ACC112 (cell line): ENCODE data around the gene SLC43A1.
"Not testable (repeated sequence)": the region's sequence is repeated elsewhere in the genome, so short reads cannot be mapped to it uniquely, and the experiment has no call there.

Experiments used
- H2AFZ ChIP-seq: fragments of 200-600 bp; sonication (generic); one replicate; pipeline ENCODE4 v1.6.0; 2017; ENCODE audit warnings: antibody characterized with exemption, low read length; ENCODE audit not compliant: unreplicated experiment
- H3K27ac ChIP-seq: fragments of 200-600 bp; sonication (generic); 2 replicates; pipeline ENCODE4 v1.5.1; 2014; ENCODE audit warnings: low read depth, mild to moderate bottlenecking, antibody characterized with exemption, low read length, moderate library complexity
- H3K27me3 ChIP-seq: fragments of 200-600 bp; sonication (generic); 2 replicates; pipeline ENCODE4 v1.6.1; 2014; ENCODE audit warnings: mild to moderate bottlenecking, antibody characterized with exemption, low read length, moderate library complexity, mixed read lengths; ENCODE audit not compliant: insufficient read depth
- H3K36me3 ChIP-seq: fragments of 200-600 bp; sonication (generic); 2 replicates; pipeline ENCODE4 v1.6.1; 2016; ENCODE audit warnings: mild to moderate bottlenecking, antibody characterized with exemption, low read length, moderate library complexity, mixed read lengths; ENCODE audit not compliant: insufficient read depth
- H3K4me1 ChIP-seq: fragments of 200-600 bp; sonication (generic); one replicate; pipeline ENCODE4 v1.6.1; 2016; ENCODE audit warnings: low read length, mixed read lengths; ENCODE audit not compliant: insufficient read depth, unreplicated experiment, control insufficient read depth
- H3K4me3 ChIP-seq: fragments of 200-600 bp; sonication (generic); 2 replicates; pipeline ENCODE4 v1.5.1; 2014; ENCODE audit warnings: mild to moderate bottlenecking, low read depth, low read length
- H3K79me2 ChIP-seq: fragments of 200-600 bp; sonication (generic); one replicate; pipeline ENCODE4 v1.6.0; 2016; ENCODE audit warnings: low read length; ENCODE audit not compliant: control insufficient read depth, unreplicated experiment, insufficient read depth

The SLC43A1 gene

DNA sequence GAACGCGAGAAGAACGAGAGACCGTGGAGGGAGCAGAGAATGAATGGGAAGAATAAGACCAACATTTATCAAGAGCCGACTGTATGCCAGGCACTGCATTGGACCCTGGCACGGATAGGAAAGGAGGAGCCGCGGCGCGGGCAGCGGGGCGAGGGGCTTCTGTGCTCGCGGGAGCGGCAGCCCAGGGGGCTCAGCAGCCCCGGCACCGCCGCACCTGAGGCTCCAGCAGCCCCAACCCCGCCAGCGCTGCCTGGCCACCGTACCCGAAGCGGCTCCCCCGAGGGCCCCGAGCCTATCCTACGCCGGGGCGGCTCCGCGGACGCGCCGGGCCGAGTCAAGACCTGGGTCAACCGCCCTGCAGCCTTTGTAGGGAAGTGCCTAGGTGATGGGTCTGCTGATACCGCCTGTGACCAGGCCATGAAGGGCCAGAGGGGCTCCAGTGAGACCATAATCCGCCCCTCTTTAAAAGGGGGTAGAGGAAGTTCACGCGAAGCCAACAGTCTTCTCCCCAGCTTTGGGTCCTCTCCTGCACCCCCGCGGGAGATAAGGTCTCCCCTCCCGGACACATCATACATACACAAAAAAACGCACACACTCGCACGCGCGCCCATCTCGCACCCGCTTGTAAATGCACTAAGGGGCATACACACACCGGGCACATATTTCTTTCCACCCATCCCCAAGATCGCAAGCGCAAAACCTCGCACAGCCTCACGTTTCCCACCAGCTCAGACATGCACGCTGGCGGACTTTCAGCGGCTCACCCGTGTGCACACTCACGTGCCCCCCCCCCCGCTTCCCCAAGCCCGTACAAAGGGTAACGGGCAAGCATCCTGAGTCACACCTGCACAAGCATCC lies 56.1 kb downstream of the SLC43A1 start:
- no peaks in the 10 kb centered on the region for H3K36me3 ChIP-seq
- peaks cover 6% of the 10 kb centered on the region for H3K4me1 ChIP-seq
- H3K4me3 ChIP-seq, result peak overlapping the region; percentile 60
- H3K27ac ChIP-seq, result no peak overlapping the region
- H3K79me2 ChIP-seq, result no peaks in the 10 kb centered on the region
- peak overlapping the region; percentile 58 for H2AFZ ChIP-seq
- H3K27me3 ChIP-seq, result peaks cover 48% of the 10 kb centered on the region

DNA sequence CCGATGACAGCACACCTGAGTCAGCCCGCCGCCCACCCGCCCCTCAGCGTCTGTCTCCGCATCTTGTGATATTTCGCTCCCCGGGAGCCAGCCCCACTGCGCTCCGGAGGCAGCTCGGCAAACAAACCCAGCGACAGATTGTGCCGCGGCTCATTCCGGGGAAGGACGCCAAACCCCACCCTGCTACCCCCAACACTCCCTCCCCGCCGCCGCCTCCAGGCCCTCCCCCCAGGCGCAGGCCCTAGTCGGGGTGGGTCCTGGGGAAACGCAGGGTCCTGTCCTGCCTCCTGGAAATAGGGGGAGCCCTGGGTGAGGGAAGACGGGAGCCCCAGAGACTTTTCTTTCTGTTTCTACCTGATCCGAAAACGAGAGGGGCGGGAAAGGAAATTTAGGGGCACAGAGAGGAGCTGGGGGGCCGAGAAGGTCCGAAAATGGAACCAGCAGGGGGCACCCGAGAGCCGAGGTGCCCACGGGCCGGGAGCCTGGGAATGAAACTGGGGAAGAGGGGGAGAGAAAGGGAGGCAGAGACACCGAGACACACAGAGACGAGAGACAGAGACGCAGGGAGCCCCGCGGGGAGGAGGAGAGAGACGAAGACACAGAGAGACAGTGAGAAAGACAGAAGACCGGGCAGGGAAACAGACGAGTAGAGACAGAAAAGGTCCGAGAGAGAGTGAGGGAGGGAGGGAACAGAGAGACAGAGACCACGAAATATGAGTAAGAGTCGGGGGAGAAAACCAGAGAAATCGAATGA lies 56.9 kb downstream of the SLC43A1 start:
- H3K36me3 ChIP-seq, result no peaks in the 10 kb centered on the region
- no peaks in the 10 kb centered on the region for H3K79me2 ChIP-seq
- H3K27me3 ChIP-seq, result peaks cover 50% of the 10 kb centered on the region
- H2AFZ ChIP-seq, result peak overlapping the region; percentile 58
- H3K4me1 ChIP-seq, result peaks cover 6% of the 10 kb centered on the region
- peak overlapping the region; percentile 60 for H3K4me3 ChIP-seq
- H3K27ac ChIP-seq, result no peak overlapping the region

- H3K27ac ChIP-seq, result no peak overlapping the region
- H3K27me3 ChIP-seq, result peaks cover 55% of the 10 kb centered on the region
- no peaks in the 10 kb centered on the region for H3K79me2 ChIP-seq
- peaks cover 6% of the 10 kb centered on the region for H3K4me1 ChIP-seq
- 0 out of 2 replicates have a peak overlapping the region, but pooled peaks have one; percentile 60 for H3K4me3 ChIP-seq
- H2AFZ ChIP-seq, result no peak overlapping the region
- no peaks in the 10 kb centered on the region for H3K36me3 ChIP-seq
Observed at GRCh38 chr11:57458060-57458409, 57.5 kb downstream of the SLC43A1 start.

DNA sequence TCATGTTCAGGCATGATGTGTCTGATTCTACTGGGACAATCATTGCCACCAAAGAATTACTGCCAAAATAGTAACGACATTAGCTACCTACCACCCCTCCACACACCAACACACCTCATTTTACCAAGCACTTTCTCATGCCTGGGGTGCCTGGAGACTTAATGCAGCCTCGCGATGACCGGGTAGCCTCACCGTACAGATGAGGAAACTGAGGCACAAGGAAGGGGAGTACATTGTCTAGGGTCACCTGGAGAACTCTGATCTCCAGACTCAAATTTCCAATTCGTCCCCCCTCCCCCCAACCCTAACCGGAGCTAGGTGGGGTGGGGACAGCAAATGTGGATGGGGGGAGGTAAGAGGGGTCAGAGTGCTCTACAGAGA lies 57.9 kb downstream of the SLC43A1 start:
- Histone ChIP-seq H3K27ac (no peak overlapping the region), H2AFZ (no peak overlapping the region), H3K36me3 (no peaks in the 10 kb centered on the region), H3K27me3 (peaks cover 58% of the 10 kb centered on the region), H3K4me1 (peaks cover 6% of the 10 kb centered on the region), H3K4me3 (no peak overlapping the region), H3K79me2 (no peaks in the 10 kb centered on the region)

DNA sequence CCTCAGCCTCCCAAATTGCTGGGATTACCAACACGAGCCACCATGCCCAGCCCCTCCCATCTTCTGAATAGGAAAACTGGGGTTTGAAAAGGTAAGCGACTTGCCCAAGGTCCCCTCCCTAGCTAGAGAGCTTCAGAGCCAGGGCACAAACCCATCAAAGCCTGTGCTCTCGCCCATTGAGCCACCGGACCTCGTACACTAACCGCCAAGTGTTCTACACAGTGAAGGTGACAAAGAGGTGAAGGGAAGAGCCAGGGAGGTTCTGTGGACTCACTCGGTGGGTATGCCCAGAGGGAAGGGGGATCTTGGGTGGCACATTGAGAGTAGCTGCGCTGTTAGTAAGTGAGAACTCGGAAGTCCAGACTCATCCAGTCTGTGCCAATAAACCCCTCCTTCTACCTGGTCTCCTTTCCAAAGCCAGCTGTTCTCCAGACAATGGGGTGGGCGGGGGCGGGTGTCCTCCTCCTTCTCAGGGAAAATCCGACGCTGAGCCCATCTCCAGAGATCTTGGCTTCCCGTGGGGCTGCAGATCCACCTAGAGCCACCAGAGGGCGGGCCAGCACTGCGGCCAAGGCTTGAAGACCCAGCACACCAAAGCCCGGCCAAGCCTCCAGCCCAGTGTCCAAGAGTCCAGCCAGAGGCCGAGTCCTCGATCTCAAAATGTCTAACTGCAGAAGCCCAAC lies 58.4 kb downstream of the SLC43A1 start:
- Histone ChIP-seq H3K36me3 (no peaks in the 10 kb centered on the region), H3K27ac (no peak overlapping the region), H3K4me3 (no peak overlapping the region), H3K4me1 (peaks cover 6% of the 10 kb centered on the region), H2AFZ (no peak overlapping the region), H3K27me3 (peaks cover 58% of the 10 kb centered on the region), H3K79me2 (no peaks in the 10 kb centered on the region)

- Histone ChIP-seq H3K27me3 (peaks cover 37% of the 10 kb centered on the region), H2AFZ (no peak overlapping the region), H3K79me2 (no peaks in the 10 kb centered on the region), H3K4me3 (no peak overlapping the region), H3K36me3 (no peaks in the 10 kb centered on the region), H3K27ac (no peak overlapping the region), H3K4me1 (no peaks in the 10 kb centered on the region)
Observed at GRCh38 chr11:57453543-57454177, 61.8 kb downstream of the SLC43A1 start.

DNA sequence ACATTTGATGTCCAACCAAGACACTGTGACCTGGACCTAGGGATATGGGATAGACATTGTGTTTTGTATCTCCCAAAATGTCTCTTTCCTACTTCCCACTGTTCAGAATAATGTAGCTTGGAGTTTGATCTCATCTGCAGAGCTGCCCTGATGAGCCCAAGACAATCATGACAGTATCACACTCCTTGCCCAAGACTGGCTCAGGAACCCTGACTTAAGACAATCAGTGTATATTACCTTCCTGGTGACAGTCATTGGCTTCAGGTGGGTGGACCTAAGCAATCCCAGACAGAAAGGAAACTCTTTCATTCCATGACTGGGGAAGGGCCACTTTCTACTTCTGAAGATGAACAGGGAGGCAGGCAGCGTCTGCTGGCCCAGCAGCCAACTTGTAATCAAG lies 69.4 kb downstream of the SLC43A1 start:
- Histone ChIP-seq H3K36me3 (no peaks in the 10 kb centered on the region), H3K79me2 (no peaks in the 10 kb centered on the region), H2AFZ (no peak overlapping the region), H3K27me3 (peaks cover 18% of the 10 kb centered on the region), H3K4me3 (no peak overlapping the region), H3K27ac (no peak overlapping the region), H3K4me1 (no peaks in the 10 kb centered on the region)

- not testable (repeated sequence) for H3K79me2 ChIP-seq, H3K27ac ChIP-seq, H3K4me1 ChIP-seq, H3K36me3 ChIP-seq, H3K4me3 ChIP-seq, H2AFZ ChIP-seq
- peaks cover 14% of the 10 kb centered on the region; the same call in 1 of the 2 replicates for H3K27me3 ChIP-seq
Observed at GRCh38 chr11:57445122-57445394, 70.4 kb downstream of the SLC43A1 start.

GRCh38 chr11:57444362-57445121 lies 71.0 kb downstream of the SLC43A1 start:
- H3K79me2 ChIP-seq, result no peaks in the 10 kb centered on the region
- no peak overlapping the region for H2AFZ ChIP-seq
- H3K36me3 ChIP-seq, result no peaks in the 10 kb centered on the region
- H3K27ac ChIP-seq, result no peak overlapping the region
- no peaks in the 10 kb centered on the region for H3K4me1 ChIP-seq
- H3K27me3 ChIP-seq, result peaks cover 14% of the 10 kb centered on the region; the same call in 1 of the 2 replicates
- H3K4me3 ChIP-seq, result no peak overlapping the region
